Measurements from ENCODE around the gene STX12.
A peak's percentile ranks its signal among the peaks of the same experiment; 100 is the strongest.
"Not testable (repeated sequence)": the region's sequence is repeated elsewhere in the genome, so short reads cannot be mapped to it uniquely, and the experiment has no call there.

STX12 gene

GRCh38 chr1:27871076-27871475 lies 98.1 kb downstream of the STX12 start:
- not testable (repeated sequence) for DNase-seq; ATAC-seq (replicated peaks); H3K27me3 Mint-ChIP-seq; H3K36me3 Mint-ChIP-seq (ENCODE audit: insufficient read depth); H3K9me3 Mint-ChIP-seq
- Mint-ChIP-seq H3K4me3 (peak overlapping the region; percentile 23 to 96), H3K27ac (peak overlapping the region in 1 of 2 donors; percentile 64), H3K4me1 (ENCODE audit: low read depth in 2 of 2) (peaks cover 31 to 44% of the 10 kb centered on the region in 2 donors)

DNA sequence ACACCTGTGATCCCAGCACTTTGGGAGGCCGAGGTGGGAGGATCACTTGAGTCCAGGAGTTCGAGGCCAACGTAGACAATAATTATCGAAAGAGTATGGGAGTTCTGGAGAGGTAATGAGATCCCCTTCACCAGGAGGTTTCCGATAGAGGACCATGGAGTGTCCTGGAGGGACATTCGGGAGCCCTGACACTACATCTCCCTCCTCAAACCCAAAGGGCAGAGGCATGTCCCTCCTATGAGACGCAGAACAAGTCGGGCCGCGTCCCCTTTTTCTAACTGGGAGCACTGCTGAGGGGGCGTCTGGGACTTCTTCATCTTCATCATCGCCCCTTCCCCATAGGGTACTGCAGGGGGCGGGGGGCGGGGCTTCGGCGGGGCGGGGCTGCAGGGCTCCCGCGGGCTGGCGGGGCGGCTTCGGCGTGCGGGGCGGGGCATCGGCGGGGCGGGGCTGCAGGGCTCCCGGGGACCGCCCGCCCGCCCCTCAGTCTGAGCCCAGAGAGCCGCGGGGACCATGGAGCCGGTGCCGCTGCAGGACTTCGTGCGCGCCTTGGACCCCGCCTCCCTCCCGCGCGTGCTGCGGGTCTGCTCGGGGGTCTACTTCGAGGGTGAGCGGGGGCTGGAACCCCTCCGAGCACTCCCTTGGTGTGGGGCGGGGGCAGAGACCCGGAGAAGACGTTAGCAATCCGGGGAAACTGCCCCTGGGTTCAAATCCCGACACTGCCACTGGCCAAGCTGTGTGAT lies 99.2 kb downstream of the STX12 start, which contains the start of gene THEMIS2:
Gene THEMIS2, plus strand, starts transcription at position 486 of the 743 bp plus-strand sequence. Its CDS starts 28 bp downstream, at position 514.
- DNase-seq: peak; percentile 57 to 66 (median 62)
- Mint-ChIP-seq H3K36me3 (ENCODE audit: insufficient read depth) (peaks cover under 1% of the 10 kb centered on the region), H3K27ac (peak within 1 kb of the TSS; percentile 59 to 94), H3K27me3 (no peaks in the 10 kb centered on the region), H3K4me1 (ENCODE audit: low read depth in 2 of 2) (peaks cover 31 to 45% of the 10 kb centered on the region in 2 donors), H3K4me3 (peak within 1 kb of the TSS; percentile 87 to 96), H3K9me3 (no peaks in the 10 kb centered on the region)
- ATAC-seq (replicated peaks): peak; percentile 75

- no peaks in the 10 kb centered on the region for H3K27me3 Mint-ChIP-seq
- peak overlapping the region; percentile 87 to 96 for H3K4me3 Mint-ChIP-seq
- H3K27ac Mint-ChIP-seq: peak overlapping the region; percentile 59 to 94
- H3K36me3 Mint-ChIP-seq (ENCODE audit: insufficient read depth): peaks cover 5% of the 10 kb centered on the region
- peaks cover 31 to 47% of the 10 kb centered on the region in 2 donors for H3K4me1 Mint-ChIP-seq (ENCODE audit: low read depth in 2 of 2)
- no peak for DNase-seq
- H3K9me3 Mint-ChIP-seq: no peaks in the 10 kb centered on the region
- peak; percentile 28 for ATAC-seq (replicated peaks)
These were observed 100.0 kb downstream of the STX12 start for GRCh38 chr1:27872802-27873551.

DNA sequence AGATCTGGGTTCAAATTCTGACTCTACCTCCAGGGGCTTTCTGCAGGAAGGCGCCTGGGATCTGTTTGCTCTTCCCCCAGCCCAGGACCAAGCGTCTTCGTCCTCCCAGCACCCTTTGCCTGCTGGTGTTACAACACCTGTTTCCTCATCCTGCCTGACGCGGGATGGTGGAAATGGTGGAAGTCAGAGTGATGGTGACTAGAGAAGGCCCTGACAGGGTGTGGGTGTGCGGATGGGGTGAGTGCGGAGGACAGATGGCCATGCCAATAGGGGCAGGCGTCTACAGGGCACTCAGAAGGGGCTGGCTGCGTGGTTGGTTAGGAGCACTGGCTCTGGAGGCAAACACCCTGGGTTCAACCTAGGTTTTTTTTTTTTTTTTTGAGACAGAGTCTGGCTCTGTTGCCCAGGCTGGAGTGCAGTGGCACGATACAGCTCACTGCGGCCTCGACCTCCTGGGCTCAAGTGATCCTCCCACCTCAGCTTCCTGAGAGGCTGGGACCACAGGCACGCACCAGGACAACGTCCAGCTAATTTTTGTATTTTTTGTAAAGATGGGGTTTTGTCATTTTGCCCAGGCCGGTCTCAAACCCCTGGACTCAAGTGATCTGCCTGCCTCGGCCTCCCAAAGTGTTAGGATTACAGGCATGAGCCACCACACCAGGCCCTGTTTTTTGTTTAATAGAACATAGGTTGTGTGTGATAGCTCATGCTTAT lies 100.8 kb downstream of the STX12 start:
- H3K36me3 Mint-ChIP-seq (ENCODE audit: insufficient read depth): peaks cover 5% of the 10 kb centered on the region
- no peak for ATAC-seq (replicated peaks)
- DNase-seq: no peak

More for the DNA sequence above, 100.8 kb downstream of the STX12 start:
- Mint-ChIP-seq H3K27me3 (no peaks in the 10 kb centered on the region), H3K9me3 (no peaks in the 10 kb centered on the region), H3K4me1 (ENCODE audit: low read depth in 2 of 2) (peaks cover 26 to 50% of the 10 kb centered on the region in 2 donors), H3K27ac (peak overlapping the region; percentile 59 to 94), H3K4me3 (peak overlapping the region; percentile 87 to 96)
